Caco-2 (cell line): ENCODE results near the gene RASSF9. TPM values are rescaled to one million over a fixed set of nuclear protein-coding genes. Genes with fewer than 3 reads are reported as not detected.

ENCODE experiments used
- BruUV-seq: library from RNA; stranded (reverse); fragments of 400-500 nt; replicated peaks from 2 replicates; lab custom pipeline; 2021; lab: Mats Ljungman, UMichigan
- CTCF ChIA-PET: fragments of 300-600 bp; sonication (Branson Sonifier 250); formaldehyde crosslinking; loops from one replicate; lab custom pipeline; 2022; ENCODE audit warnings: antibody characterized with exemption; lab: Charles Lee
- POLR2A ChIA-PET: fragments of 300-600 bp; sonication (Branson Sonifier 250); formaldehyde crosslinking; loops from one replicate; lab custom pipeline; 2022; ENCODE audit warnings: antibody characterized with exemption; lab: Charles Lee
- DNase-seq, 2 experiments: peaks; one replicate each; pipeline versions ENCODE4 v3.0.0 to v3.0.0-alpha.2; 2020 to 2022
- H3K27me3 ChIP-seq: replicated peaks from 2 replicates; pipeline ENCODE4 v1.6.0; 2011; ENCODE audit warnings: low read length; ENCODE audit not compliant: control insufficient read depth, insufficient read depth
- H3K36me3 ChIP-seq: 2 replicates; pipeline ENCODE4 v1.5.1; 2011; ENCODE audit warnings: low read length; ENCODE audit not compliant: control insufficient read depth, insufficient read depth
- H3K4me1 ChIP-seq: fragments of 250-450 bp; sonication (Bioruptor Pico); 2 replicates; pipeline ENCODE4 v1.5.1; 2020; ENCODE audit warnings: mild to moderate bottlenecking
- H3K4me3 ChIP-seq: 2 replicates; pipeline ENCODE4 v1.5.1; 2011; ENCODE audit warnings: low read depth, mild to moderate bottlenecking, control low read depth, low read length
- H3K9me3 ChIP-seq: fragments of 250-450 bp; sonication (Bioruptor Pico); 2 replicates; pipeline ENCODE4 v1.5.1; 2020; ENCODE audit warnings: mild to moderate bottlenecking, moderate library complexity
- H3K27ac Mint-ChIP-seq: one replicate; pipeline ENCODE4 v1.8.0; 2022; ENCODE audit warnings: mixed read lengths; ENCODE audit not compliant: unreplicated experiment
- H3K27me3 Mint-ChIP-seq: one replicate; pipeline ENCODE4 v1.8.0; 2022; ENCODE audit warnings: mixed read lengths; ENCODE audit not compliant: insufficient read depth, unreplicated experiment
- H3K36me3 Mint-ChIP-seq: one replicate; pipeline ENCODE4 v1.8.0; 2022; ENCODE audit warnings: mild to moderate bottlenecking, mixed read lengths; ENCODE audit not compliant: insufficient read depth, unreplicated experiment
- H3K4me1 Mint-ChIP-seq: one replicate; pipeline ENCODE4 v1.8.0; 2022; ENCODE audit warnings: low read depth, mixed read lengths; ENCODE audit not compliant: unreplicated experiment
- H3K4me3 Mint-ChIP-seq: one replicate; pipeline ENCODE4 v1.8.0; 2022; ENCODE audit warnings: mild to moderate bottlenecking, moderate library complexity, mixed read lengths; ENCODE audit not compliant: unreplicated experiment
- H3K9me3 Mint-ChIP-seq: one replicate; pipeline ENCODE4 v1.8.0; 2022; ENCODE audit warnings: mixed read lengths; ENCODE audit not compliant: unreplicated experiment
- intact Hi-C: fragments of 100-400 bp; cut with micrococcal nuclease; formaldehyde crosslinking; loops from one replicate; pipeline ENCODE4 v1.10.0; 2022; ENCODE audit not compliant: unreplicated experiment
- total RNA-seq: library from RNA; stranded (reverse); gene quantifications from 2 replicates; pipeline ENCODE4 v1.2.3, GENCODE V29; 2022
- TF ChIP-seq, protein P1 (sequence below), 2 experiments: fragments of 200-600 bp in 1 of 2; IDR thresholded peaks; 1 replicate in 1 of 2; 2 replicates in 1 of 2; pipeline versions ENCODE4 v1.5.1 to v1.8.0; 2011 to 2022; ENCODE audit warnings: antibody characterized with exemption in 1 of 2, control low read depth in 1 of 2, inconsistent platforms in 1 of 2, low read depth in 1 of 2, low read length in 1 of 2, mild to moderate bottlenecking in 1 of 2, moderate library complexity in 1 of 2; ENCODE audit not compliant: insufficient read depth in 1 of 2, severe bottlenecking in 1 of 2, unreplicated experiment in 1 of 2

RASSF9 gene
- total RNA-seq, 1 experiment from 2014 or later = 0.20 TPM

GRCh38 chr12:85814071-85814470 is 22.1 kb downstream of the RASSF9 start:
- H3K27me3 Mint-ChIP-seq = no peaks in the 10 kb centered on the region
- POLR2A ChIA-PET = no interaction called here
- CTCF ChIA-PET = no interaction called here

GRCh38 chr12:85809500-85809899 is 26.7 kb downstream of the RASSF9 start:
- H3K4me3 ChIP-seq = no peak overlapping the region
- BruUV-seq = no TSS peak
- intact Hi-C loops = no loop called here
- Mint-ChIP-seq H3K4me1 (no peaks in the 10 kb centered on the region), H3K4me3 (no peak overlapping the region), H3K27me3 (no peaks in the 10 kb centered on the region), H3K36me3 (no peaks in the 10 kb centered on the region), H3K9me3 (no peaks in the 10 kb centered on the region), H3K27ac (no peak overlapping the region)
- ChIA-PET POLR2A (no interaction called here), CTCF (interaction anchor here (0.5 kb wide), 1 partner anchor 63 kb away, joined by 3 read pairs; no protein-coding TSS in a partner anchor)
- no peaks in the 10 kb centered on the region for H3K36me3 ChIP-seq
- no peaks in the 10 kb centered on the region for H3K9me3 ChIP-seq
- no peaks in the 10 kb centered on the region for H3K4me1 ChIP-seq
- TF ChIP-seq, protein P1, sequence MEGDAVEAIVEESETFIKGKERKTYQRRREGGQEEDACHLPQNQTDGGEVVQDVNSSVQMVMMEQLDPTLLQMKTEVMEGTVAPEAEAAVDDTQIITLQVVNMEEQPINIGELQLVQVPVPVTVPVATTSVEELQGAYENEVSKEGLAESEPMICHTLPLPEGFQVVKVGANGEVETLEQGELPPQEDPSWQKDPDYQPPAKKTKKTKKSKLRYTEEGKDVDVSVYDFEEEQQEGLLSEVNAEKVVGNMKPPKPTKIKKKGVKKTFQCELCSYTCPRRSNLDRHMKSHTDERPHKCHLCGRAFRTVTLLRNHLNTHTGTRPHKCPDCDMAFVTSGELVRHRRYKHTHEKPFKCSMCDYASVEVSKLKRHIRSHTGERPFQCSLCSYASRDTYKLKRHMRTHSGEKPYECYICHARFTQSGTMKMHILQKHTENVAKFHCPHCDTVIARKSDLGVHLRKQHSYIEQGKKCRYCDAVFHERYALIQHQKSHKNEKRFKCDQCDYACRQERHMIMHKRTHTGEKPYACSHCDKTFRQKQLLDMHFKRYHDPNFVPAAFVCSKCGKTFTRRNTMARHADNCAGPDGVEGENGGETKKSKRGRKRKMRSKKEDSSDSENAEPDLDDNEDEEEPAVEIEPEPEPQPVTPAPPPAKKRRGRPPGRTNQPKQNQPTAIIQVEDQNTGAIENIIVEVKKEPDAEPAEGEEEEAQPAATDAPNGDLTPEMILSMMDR (IDR thresholded peaks at IDR 0.05; ENCODE audit: insufficient read depth in 1 of 2, low read depth in 1 of 2, low read length in 1 of 2, severe bottlenecking in 1 of 2, unreplicated experiment in 1 of 2) = no peak
- no peak for DNase-seq
- no peaks in the 10 kb centered on the region for H3K27me3 ChIP-seq

More at GRCh38 chr12:85814071-85814470, 22.1 kb downstream of the RASSF9 start:
- H3K9me3 Mint-ChIP-seq = no peaks in the 10 kb centered on the region
- Histone ChIP-seq H3K36me3 (no peaks in the 10 kb centered on the region), H3K9me3 (no peaks in the 10 kb centered on the region), H3K4me1 (no peaks in the 10 kb centered on the region), H3K4me3 (no peak overlapping the region), H3K27me3 (no peaks in the 10 kb centered on the region)
- no peaks in the 10 kb centered on the region for H3K4me1 Mint-ChIP-seq
- intact Hi-C loops = no loop called here
- BruUV-seq = no TSS peak
- DNase-seq = no peak
- H3K36me3 Mint-ChIP-seq = no peaks in the 10 kb centered on the region
- TF ChIP-seq, protein P1 (IDR thresholded peaks at IDR 0.05; ENCODE audit: insufficient read depth in 1 of 2, low read depth in 1 of 2, low read length in 1 of 2, severe bottlenecking in 1 of 2, unreplicated experiment in 1 of 2) = no peak
- H3K27ac Mint-ChIP-seq = no peak overlapping the region
- H3K4me3 Mint-ChIP-seq = no peak overlapping the region

GRCh38 chr12:85807730-85808129 is 28.5 kb downstream of the RASSF9 start:
- Histone ChIP-seq H3K27me3 (no peaks in the 10 kb centered on the region), H3K4me3 (no peak overlapping the region), H3K9me3 (no peaks in the 10 kb centered on the region), H3K4me1 (no peaks in the 10 kb centered on the region), H3K36me3 (no peaks in the 10 kb centered on the region)
- no peaks in the 10 kb centered on the region for H3K27me3 Mint-ChIP-seq
- H3K36me3 Mint-ChIP-seq = no peaks in the 10 kb centered on the region
- DNase-seq = no peak
- H3K9me3 Mint-ChIP-seq = no peaks in the 10 kb centered on the region
- no peaks in the 10 kb centered on the region for H3K4me1 Mint-ChIP-seq
- ChIA-PET POLR2A (no interaction called here), CTCF (no interaction called here)
- intact Hi-C loops = no loop called here
- TF ChIP-seq, protein P1 (IDR thresholded peaks at IDR 0.05; ENCODE audit: insufficient read depth in 1 of 2, low read depth in 1 of 2, low read length in 1 of 2, severe bottlenecking in 1 of 2, unreplicated experiment in 1 of 2) = no peak
- no TSS peak for BruUV-seq
- no peak overlapping the region for H3K27ac Mint-ChIP-seq
- H3K4me3 Mint-ChIP-seq = no peak overlapping the region
